Calu3 (cell line): ENCODE data around the gene COTL1. TPM values are rescaled to one million over a fixed set of nuclear protein-coding genes. Genes with fewer than 3 reads are reported as not detected.

ENCODE experiments used
- BruUV-seq: library from RNA; stranded (reverse); fragments of 400-500 nt; replicated peaks from 2 replicates; lab custom pipeline; 2021; lab: Mats Ljungman, UMichigan
- CTCF ChIA-PET: fragments of 300-600 bp; sonication (Branson Sonifier 250); formaldehyde crosslinking; loops from one replicate; lab custom pipeline; 2022; ENCODE audit warnings: antibody characterized with exemption; lab: Charles Lee
- DNase-seq: peaks from one replicate; pipeline ENCODE4 v3.0.0; 2022
- H3K27ac Mint-ChIP-seq: one replicate; pipeline ENCODE4 v1.8.0; 2022; ENCODE audit warnings: mixed read lengths; ENCODE audit not compliant: unreplicated experiment
- H3K27me3 Mint-ChIP-seq: one replicate; pipeline ENCODE4 v1.8.0; 2022; ENCODE audit warnings: mixed read lengths; ENCODE audit not compliant: unreplicated experiment
- H3K36me3 Mint-ChIP-seq: one replicate; pipeline ENCODE4 v1.8.0; 2022; ENCODE audit warnings: mild to moderate bottlenecking, moderate library complexity, mixed read lengths; ENCODE audit not compliant: insufficient read depth, unreplicated experiment
- H3K4me1 Mint-ChIP-seq: one replicate; pipeline ENCODE4 v1.8.0; 2022; ENCODE audit warnings: mild to moderate bottlenecking, low read depth, mixed read lengths; ENCODE audit not compliant: unreplicated experiment
- H3K4me3 Mint-ChIP-seq: one replicate; pipeline ENCODE4 v1.8.0; 2022; ENCODE audit warnings: mild to moderate bottlenecking, low read depth, moderate library complexity, mixed read lengths; ENCODE audit not compliant: unreplicated experiment
- H3K9me3 Mint-ChIP-seq: one replicate; pipeline ENCODE4 v1.8.0; 2022; ENCODE audit warnings: low read depth, mixed read lengths; ENCODE audit not compliant: unreplicated experiment
- CTCF ChIP-seq: fragments of 200-600 bp; IDR thresholded peaks from one replicate; pipeline ENCODE4 v1.8.0; 2022; ENCODE audit warnings: antibody characterized with exemption; ENCODE audit not compliant: unreplicated experiment
- intact Hi-C: fragments of 100-400 bp; cut with micrococcal nuclease; formaldehyde crosslinking; loops from one replicate; pipeline ENCODE4 v1.10.0; 2022; ENCODE audit not compliant: unreplicated experiment
- total RNA-seq: library from RNA; stranded (reverse); gene quantifications from 2 replicates; pipeline ENCODE4 v1.2.3, GENCODE V29; 2022

Gene COTL1
- total RNA-seq, 1 experiment from 2014 or later, result 343 TPM

DNA sequence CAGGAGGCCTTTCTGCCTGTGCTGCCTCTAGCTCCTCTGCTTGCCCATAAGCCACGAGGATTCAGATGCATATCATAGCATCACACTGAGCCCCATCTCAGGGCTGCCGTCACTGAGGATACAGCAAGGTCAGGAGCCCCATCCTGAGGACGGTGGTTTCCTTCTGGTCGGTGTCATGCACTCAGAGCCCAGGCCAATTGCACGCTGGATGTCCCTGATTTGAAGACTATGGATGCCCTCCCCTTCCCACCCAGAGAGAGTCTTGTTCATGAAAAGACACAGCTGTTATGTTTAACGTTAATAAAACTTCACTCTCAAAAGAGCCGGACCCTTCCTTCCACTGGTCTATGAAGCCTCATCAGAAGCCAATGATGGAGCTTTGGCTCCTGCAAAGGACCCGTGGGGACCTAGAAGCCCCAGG, 19.9 kb downstream of the COTL1 start:
- Mint-ChIP-seq H3K4me3 (no peak overlapping the region), H3K4me1 (peaks cover 45% of the 10 kb centered on the region), H3K27ac (no peak overlapping the region), H3K36me3 (peaks cover 37% of the 10 kb centered on the region), H3K27me3 (no peaks in the 10 kb centered on the region), H3K9me3 (no peaks in the 10 kb centered on the region)
- intact Hi-C loops, result no loop called here
- no TSS peak for BruUV-seq
- TF ChIP-seq CTCF, result no peak
- CTCF ChIA-PET, result interaction anchor here (0.7 to 1.4 kb wide), 2 partner anchors 15 to 233 kb away, joined by 3 to 4 read pairs; no protein-coding TSS in a partner anchor
- no peak for DNase-seq

- H3K36me3 Mint-ChIP-seq, result peaks cover 40% of the 10 kb centered on the region
- no peaks in the 10 kb centered on the region for H3K27me3 Mint-ChIP-seq
- no TSS peak for BruUV-seq
- H3K4me3 Mint-ChIP-seq, result no peak overlapping the region
- DNase-seq, result no peak
- H3K4me1 Mint-ChIP-seq, result peaks cover 41% of the 10 kb centered on the region
- H3K27ac Mint-ChIP-seq, result no peak overlapping the region
- TF ChIP-seq CTCF, result no peak
- intact Hi-C loops, result no loop called here
- no peaks in the 10 kb centered on the region for H3K9me3 Mint-ChIP-seq
- CTCF ChIA-PET, result no interaction called here
Observed at GRCh38 chr16:84597528-84597896, 20.4 kb downstream of the COTL1 start.

DNA sequence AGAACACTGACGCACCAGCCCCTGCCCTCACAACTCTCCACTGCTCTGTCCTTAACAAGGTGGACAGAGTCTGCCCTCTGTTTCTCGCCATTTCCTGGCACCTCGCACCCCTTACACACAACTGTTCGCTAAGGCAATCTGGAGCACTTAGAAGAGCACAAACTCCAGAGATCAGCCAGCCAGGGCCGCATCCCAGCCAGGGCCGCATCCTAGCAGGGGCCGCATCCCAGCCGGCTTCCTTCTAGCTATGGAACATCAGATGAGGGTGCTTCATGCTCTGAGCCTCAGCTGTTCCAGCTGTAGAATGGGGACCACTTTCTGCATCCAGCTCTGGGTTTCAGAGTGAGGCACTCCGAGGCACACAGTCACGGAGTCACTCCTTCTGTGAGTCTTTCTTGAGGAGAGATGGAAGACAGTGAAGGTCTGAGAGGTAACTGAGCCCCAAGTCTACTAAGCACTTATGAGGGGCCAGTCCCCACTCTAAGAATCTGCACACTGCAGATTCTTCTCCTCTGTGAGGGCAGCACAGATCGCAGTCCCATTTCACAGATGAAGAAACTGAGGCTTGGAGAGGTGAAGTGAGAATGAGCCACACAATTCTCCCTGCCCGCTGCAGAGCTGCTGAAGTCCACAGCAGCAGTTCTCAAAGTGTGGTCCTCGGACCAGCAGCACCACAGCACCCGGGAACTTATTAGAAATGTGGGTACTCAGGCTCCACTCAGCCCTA, 20.9 kb downstream of the COTL1 start:
- DNase-seq, result no peak
- CTCF ChIA-PET, result no interaction called here
- no peaks in the 10 kb centered on the region for H3K27me3 Mint-ChIP-seq
- H3K4me1 Mint-ChIP-seq, result peaks cover 36% of the 10 kb centered on the region
- intact Hi-C loops, result no loop called here
- H3K27ac Mint-ChIP-seq, result no peak overlapping the region
- BruUV-seq, result no TSS peak
- no peak for TF ChIP-seq CTCF
- no peak overlapping the region for H3K4me3 Mint-ChIP-seq
- H3K9me3 Mint-ChIP-seq, result no peaks in the 10 kb centered on the region
- H3K36me3 Mint-ChIP-seq, result peaks cover 45% of the 10 kb centered on the region

- peaks cover 28% of the 10 kb centered on the region for H3K4me1 Mint-ChIP-seq
- CTCF ChIA-PET, result no interaction called here
- intact Hi-C loops, result no loop called here
- DNase-seq, result no peak
- no TSS peak for BruUV-seq
- H3K27me3 Mint-ChIP-seq, result no peaks in the 10 kb centered on the region
- no peak overlapping the region for H3K27ac Mint-ChIP-seq
- H3K4me3 Mint-ChIP-seq, result no peak overlapping the region
- peaks cover 39% of the 10 kb centered on the region for H3K36me3 Mint-ChIP-seq
- no peaks in the 10 kb centered on the region for H3K9me3 Mint-ChIP-seq
- TF ChIP-seq CTCF, result no peak
Observed at GRCh38 chr16:84596161-84596560, 21.7 kb downstream of the COTL1 start.
